ENCODE measurements around the gene SEMA4C. TPM values are rescaled to one million over a fixed set of nuclear protein-coding genes. Genes with fewer than 3 reads are reported as not detected.
A peak's percentile ranks its signal among the peaks of the same experiment; 100 is the strongest.
"Not testable (repeated sequence)": the region's sequence is repeated elsewhere in the genome, so short reads cannot be mapped to it uniquely, and the experiment has no call there.

SEMA4C gene
- total RNA-seq, 1 donor from 2014 or later: 22.7 TPM

- DNase-seq (ENCODE audit: missing footprints): no peak
- intact Hi-C loops (cut with DNase I): no loop called here
- no peak for ATAC-seq
These were observed 861 bp upstream of the SEMA4C start for GRCh38 chr2:96870626-96871255.

GRCh38 chr2:96869281-96869821 is 529 bp downstream of the SEMA4C start:
- intact Hi-C loops (cut with DNase I): loop anchor here (1.0 kb wide), 1 partner anchor 38 kb away; no protein-coding TSS in a partner anchor
- DNase-seq (ENCODE audit: missing footprints) (peak; percentile 89), ATAC-seq (peak; percentile 65)

GRCh38 chr2:96868555-96869280 is 1.2 kb downstream of the SEMA4C start:
- intact Hi-C loops (cut with DNase I): loop anchor here (1.0 kb wide), 2 partner anchors 10 to 39 kb away; partner anchors contain the start of gene ANKRD39
- peak; percentile 73 for ATAC-seq
- DNase-seq (ENCODE audit: missing footprints): peak; percentile 93

GRCh38 chr2:96867756-96868554 is 1.9 kb downstream of the SEMA4C start:
- no peak for DNase-seq (ENCODE audit: missing footprints)
- ATAC-seq: no peak
- intact Hi-C loops (cut with DNase I): loop anchor here (1.0 kb wide), 1 partner anchor 10 kb away; the partner anchor contains the start of gene ANKRD39

- intact Hi-C loops (cut with DNase I): no loop called here
- DNase-seq (ENCODE audit: missing footprints): no peak
- no peak for ATAC-seq
These were observed 2.7 kb downstream of the SEMA4C start for GRCh38 chr2:96866986-96867755.

- intact Hi-C loops (cut with DNase I): no loop called here
- no peak for ATAC-seq
- DNase-seq (ENCODE audit: missing footprints): no peak
These were observed 3.3 kb downstream of the SEMA4C start for GRCh38 chr2:96866586-96866985.

GRCh38 chr2:96866149-96866548 is 3.7 kb downstream of the SEMA4C start:
- intact Hi-C loops (cut with DNase I): no loop called here
- ATAC-seq (no peak), DNase-seq (ENCODE audit: missing footprints) (no peak)

- ATAC-seq (no peak), DNase-seq (ENCODE audit: missing footprints) (no peak)
- intact Hi-C loops (cut with DNase I): no loop called here
These were observed 4.2 kb downstream of the SEMA4C start for GRCh38 chr2:96865654-96866053.

- peak; percentile 82 for DNase-seq (ENCODE audit: missing footprints)
- peak; percentile 35 for ATAC-seq
- intact Hi-C loops (cut with DNase I): no loop called here
These were observed 5.4 kb downstream of the SEMA4C start for GRCh38 chr2:96864343-96865091.

- DNase-seq (ENCODE audit: missing footprints): no peak
- intact Hi-C loops (cut with DNase I): no loop called here
- ATAC-seq: no peak
These were observed 6.1 kb downstream of the SEMA4C start for GRCh38 chr2:96863575-96864342.

- DNase-seq (ENCODE audit: missing footprints); ATAC-seq; intact Hi-C loops (cut with DNase I): not testable (repeated sequence)
These were observed 6.8 kb downstream of the SEMA4C start for GRCh38 chr2:96863056-96863455.

- no peak for ATAC-seq
- no peak for DNase-seq (ENCODE audit: missing footprints)
- intact Hi-C loops (cut with DNase I): no loop called here
These were observed 8.8 kb downstream of the SEMA4C start for GRCh38 chr2:96861074-96861473.

- no peak for ATAC-seq
- DNase-seq (ENCODE audit: missing footprints): peak; percentile 74
- intact Hi-C loops (cut with DNase I): no loop called here
These were observed 9.5 kb downstream of the SEMA4C start for GRCh38 chr2:96860065-96861029.

GRCh38 chr2:96859681-96860064 is 10.2 kb downstream of the SEMA4C start:
- no peak for ATAC-seq
- no peak for DNase-seq (ENCODE audit: missing footprints)
- intact Hi-C loops (cut with DNase I): loop anchor here (5.0 kb wide), 2 partner anchors 42 to 97 kb away; partner anchors contain the start of genes CNNM3 and CNNM4

- intact Hi-C loops (cut with DNase I): loop anchor here (5.0 kb wide), 2 partner anchors 42 to 97 kb away; partner anchors contain the start of genes CNNM3 and CNNM4
- ATAC-seq (no peak), DNase-seq (ENCODE audit: missing footprints) (peak; percentile 81)
These were observed 10.7 kb downstream of the SEMA4C start for GRCh38 chr2:96859099-96859649.

Measured in Right ventricle myocardium inferior (tissue), 1 donor.